Mammary epithelial cell (primary cell): ENCODE data around the gene TFCP2.

ENCODE experiments used
- EZH2 ChIP-seq: IDR thresholded peaks from 2 replicates; pipeline ENCODE4 v1.6.1; 2012; ENCODE audit warnings: low read length, inconsistent platforms, borderline replicate concordance
- TF ChIP-seq, protein P1 (sequence below), 2 donors: IDR thresholded peaks in 1 of 2; conservative IDR thresholded peaks in 1 of 2; 2 replicates each; pipeline ENCODE4 v1.5.1; 2011 to 2012; ENCODE audit warnings: inconsistent platforms in 2 of 2, low read length in 2 of 2, mild to moderate bottlenecking in 2 of 2, control low read depth in 1 of 2, low read depth in 1 of 2; ENCODE audit not compliant: insufficient read depth in 1 of 2; ENCODE audit errors: extremely low read depth in 1 of 2

DNA sequence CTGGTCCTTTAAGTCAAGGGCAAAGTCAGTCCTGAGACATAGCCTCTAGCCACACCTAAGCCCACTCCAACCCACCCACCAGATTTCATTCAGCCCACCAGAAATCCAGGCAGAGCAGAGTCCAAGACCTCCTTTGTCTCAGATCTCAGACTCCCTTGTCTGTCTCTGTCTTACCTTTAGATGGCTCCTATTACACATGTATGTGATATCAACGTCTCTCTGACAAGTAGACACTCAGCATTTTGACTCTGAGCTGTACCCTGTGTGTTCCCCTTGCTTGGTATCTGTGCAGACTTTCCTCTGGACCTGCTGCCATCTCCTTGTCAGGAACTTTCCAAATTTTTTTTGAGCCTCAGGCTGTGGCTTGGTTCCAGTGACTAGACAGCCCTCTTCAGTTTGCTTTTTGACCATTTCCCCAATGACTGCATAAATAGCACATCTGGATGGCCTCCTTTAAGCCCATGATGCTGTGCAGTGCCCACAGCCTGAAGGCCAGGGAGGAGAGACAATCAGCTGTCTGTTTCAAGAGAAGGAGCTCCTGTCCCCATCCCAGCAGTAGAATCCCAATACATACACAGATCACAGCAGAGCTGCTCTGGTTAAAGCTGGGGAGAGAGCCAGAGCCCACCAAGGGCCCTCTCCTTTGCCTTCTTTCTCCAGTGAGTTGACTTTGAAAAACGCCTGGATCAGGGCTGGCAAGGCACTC, 37.9 kb upstream of the TFCP2 start:
- TF ChIP-seq EZH2, result no peak
- TF ChIP-seq, protein P1, sequence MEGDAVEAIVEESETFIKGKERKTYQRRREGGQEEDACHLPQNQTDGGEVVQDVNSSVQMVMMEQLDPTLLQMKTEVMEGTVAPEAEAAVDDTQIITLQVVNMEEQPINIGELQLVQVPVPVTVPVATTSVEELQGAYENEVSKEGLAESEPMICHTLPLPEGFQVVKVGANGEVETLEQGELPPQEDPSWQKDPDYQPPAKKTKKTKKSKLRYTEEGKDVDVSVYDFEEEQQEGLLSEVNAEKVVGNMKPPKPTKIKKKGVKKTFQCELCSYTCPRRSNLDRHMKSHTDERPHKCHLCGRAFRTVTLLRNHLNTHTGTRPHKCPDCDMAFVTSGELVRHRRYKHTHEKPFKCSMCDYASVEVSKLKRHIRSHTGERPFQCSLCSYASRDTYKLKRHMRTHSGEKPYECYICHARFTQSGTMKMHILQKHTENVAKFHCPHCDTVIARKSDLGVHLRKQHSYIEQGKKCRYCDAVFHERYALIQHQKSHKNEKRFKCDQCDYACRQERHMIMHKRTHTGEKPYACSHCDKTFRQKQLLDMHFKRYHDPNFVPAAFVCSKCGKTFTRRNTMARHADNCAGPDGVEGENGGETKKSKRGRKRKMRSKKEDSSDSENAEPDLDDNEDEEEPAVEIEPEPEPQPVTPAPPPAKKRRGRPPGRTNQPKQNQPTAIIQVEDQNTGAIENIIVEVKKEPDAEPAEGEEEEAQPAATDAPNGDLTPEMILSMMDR (conservative IDR thresholded peaks at IDR 0.05 in 1 of 2, IDR thresholded peaks at IDR 0.05 in 1 of 2; ENCODE audit: extremely low read depth in 1 of 2, insufficient read depth in 1 of 2, low read depth in 1 of 2, low read length in 2 of 2), result no peak
